Esophagus squamous epithelium (tissue), 4 donors: ENCODE results near the gene AOPEP.

Experiments used
- CTCF ChIP-seq, 6 experiments: fragments of 450-650 bp in 4 of 6; fragments of 200-600 bp in 2 of 6; sonication (generic) in 2 of 6; IDR thresholded peaks; one replicate each; pipeline ENCODE4 v1.5.1; 2016 to 2019; ENCODE audit warnings: antibody characterized with exemption in 6 of 6, mild to moderate bottlenecking in 4 of 6, moderate library complexity in 4 of 6
- POLR2A ChIP-seq, 4 donors: fragments of 450-650 bp; IDR thresholded peaks; one replicate each; pipeline ENCODE4 v1.6.1; 2017; ENCODE audit warnings: antibody characterized with exemption in 4 of 4, mild to moderate bottlenecking in 4 of 4, moderate library complexity in 3 of 4

- TF ChIP-seq CTCF (IDR thresholded peaks at IDR 0.05): no peak
- TF ChIP-seq POLR2A (IDR thresholded peaks at IDR 0.05): no peak
Observed at GRCh38 chr9:94993160-94993820, 266.8 kb downstream of the AOPEP start.
